Fibroblast of skin of abdomen (primary cell): ENCODE data around the gene TLE7. TPM values are rescaled to one million over a fixed set of nuclear protein-coding genes. Genes with fewer than 3 reads are reported as not detected.

Experiments
- DNase-seq: peaks from one replicate; pipeline ENCODE4 v3.0.0-alpha.2; 2013
- polyA plus RNA-seq, 2 experiments: library from polyadenylated mRNA; unstranded; fragments of 120-200 nt; gene quantifications; one replicate each; pipeline ENCODE4 v1.2.1, GENCODE V29; 2013; ENCODE audit not compliant: insufficient read length in 2 of 2

The TLE7 gene
- not detected for polyA plus RNA-seq (2013, experiment 1 of 2; ENCODE audit: insufficient read length)
- polyA plus RNA-seq (2013, experiment 2 of 2; ENCODE audit: insufficient read length) = not detected

GRCh38 chr16:71442051-71442440 lies at the start of gene TLE7:
Gene TLE7, minus strand, starts transcription at chr16:71442054. Its CDS starts 8,730 bp downstream, at chr16:71433324.
- no peak for DNase-seq

GRCh38 chr16:71491054-71491453 lies 49.2 kb upstream of the TLE7 start:
- DNase-seq = no peak

- no peak for DNase-seq
Observed at GRCh38 chr16:71490361-71490760, 48.5 kb upstream of the TLE7 start.

DNA sequence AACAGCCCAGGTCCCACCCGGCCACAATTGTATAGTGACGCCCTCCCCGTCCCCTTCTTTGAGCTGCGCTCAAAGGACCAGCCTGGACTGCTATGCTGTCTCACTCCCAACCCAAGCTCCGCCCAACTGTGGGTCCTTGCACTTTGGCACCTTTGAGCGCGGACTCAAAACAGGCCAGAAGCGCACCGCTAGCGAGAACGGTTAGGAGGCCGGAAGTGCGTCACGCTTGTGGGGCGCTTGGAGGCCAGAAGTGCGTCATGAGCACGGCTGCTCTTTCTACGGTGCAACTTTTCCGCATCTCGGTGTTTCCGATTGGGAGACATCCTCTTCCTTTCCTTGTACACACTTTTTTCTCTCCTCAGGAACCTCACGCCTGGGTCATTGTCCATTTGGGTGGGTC lies 47.3 kb upstream of the TLE7 start, which contains the start of gene ZNF19:
ZNF19 (minus strand) TSS at position 203 of the 400 bp plus-strand sequence. CDS start 7,210 bp downstream, outside the sequence.
- DNase-seq = no peak

- peak; percentile 91 for DNase-seq
Observed at GRCh38 chr16:71484006-71484893, 42.4 kb upstream of the TLE7 start.

DNA sequence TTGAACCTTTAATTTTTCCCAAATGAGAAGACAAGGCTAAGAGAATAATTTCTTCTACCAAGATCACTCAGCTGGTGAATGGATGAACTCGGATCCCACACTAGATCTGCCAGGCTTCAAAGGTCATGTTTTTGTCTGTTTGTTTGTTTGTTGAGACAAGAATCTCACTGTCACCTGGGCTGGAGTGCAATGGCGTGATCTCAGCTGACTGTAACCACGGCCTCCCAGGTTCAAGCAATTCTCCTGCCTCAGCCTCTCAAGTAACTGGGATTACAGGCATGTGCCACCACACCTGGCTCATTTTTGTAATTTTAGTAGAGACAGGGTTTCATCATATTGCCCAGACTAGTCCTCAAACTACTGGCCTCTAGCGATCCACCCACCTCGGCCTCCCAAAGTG lies 40.7 kb upstream of the TLE7 start:
- no peak for DNase-seq

- no peak for DNase-seq
Observed at GRCh38 chr16:71480956-71481355, 39.1 kb upstream of the TLE7 start.

DNA sequence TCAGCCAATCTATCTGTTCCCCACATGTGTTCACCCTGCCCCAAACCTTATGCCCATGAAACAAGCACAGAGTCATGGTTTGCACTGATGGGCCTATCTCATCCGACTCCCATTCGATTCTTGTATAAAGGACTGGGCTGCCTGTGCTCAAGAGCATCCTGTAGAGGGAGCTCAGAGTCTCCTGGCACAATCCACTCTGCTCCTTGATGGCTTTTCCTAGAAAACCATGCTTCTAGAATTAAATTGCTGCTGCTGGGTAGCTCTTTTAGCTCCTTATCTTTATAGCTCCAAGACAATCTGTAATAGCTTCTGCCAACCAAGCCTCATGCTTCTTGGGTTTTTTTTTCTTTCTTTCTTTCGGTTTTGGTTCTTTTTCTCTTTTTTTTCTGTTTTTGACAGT lies 37.6 kb upstream of the TLE7 start:
- no peak for DNase-seq

DNA sequence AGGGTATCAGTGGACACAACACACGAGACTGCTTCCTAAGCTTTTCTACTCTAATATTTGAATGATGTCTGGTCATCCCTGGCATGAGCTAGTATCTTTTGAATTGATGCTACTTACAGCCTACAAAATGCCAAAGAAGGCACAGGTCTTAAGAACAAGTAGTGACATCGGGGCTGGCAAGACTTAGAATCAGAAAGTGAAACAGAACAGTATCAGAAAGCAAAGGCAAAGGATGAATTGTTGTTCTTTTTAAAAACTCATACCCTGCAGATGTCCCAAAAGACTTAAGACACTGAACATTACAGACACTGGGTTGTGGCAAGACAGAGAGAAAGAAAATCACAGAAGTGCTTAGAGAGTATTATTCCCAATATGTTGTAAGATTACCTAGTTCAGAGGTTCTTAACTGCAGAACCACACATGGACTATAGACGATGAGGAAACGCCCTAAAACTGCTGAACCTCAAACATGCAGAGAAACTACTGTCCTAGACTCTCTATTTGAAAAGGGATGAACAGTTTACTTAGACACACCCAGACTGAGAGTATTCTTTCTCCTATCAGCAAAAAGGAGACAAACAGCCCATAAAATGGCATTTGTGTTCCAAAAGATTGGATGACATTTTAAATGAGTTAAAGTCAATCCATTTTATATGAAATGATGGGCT lies 34.7 kb upstream of the TLE7 start:
- no peak for DNase-seq

- DNase-seq = peak; percentile 94
Observed at GRCh38 chr16:71474864-71475263, 33.0 kb upstream of the TLE7 start.

DNA sequence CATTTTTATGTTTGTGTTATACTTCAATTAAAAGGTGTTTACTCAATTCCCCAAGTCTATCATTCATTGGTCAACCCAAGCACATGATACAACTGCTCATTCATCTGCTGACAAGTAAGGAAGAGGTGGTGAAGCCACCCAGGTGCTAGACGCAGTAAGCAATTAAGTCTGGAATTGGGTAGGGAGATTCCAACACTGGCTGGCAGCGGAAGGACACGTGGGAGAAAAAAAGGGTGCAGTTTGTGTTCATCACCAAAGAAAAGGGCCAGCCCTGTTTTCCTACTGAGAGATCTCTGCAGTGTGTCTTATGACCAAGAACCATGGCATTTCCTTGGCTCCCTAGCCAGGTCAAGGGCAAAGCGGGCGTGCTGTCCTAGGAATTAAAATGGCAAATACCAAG lies 32.0 kb upstream of the TLE7 start:
- DNase-seq = no peak

GRCh38 chr16:71472931-71473330 lies 31.1 kb upstream of the TLE7 start:
- no peak for DNase-seq

DNA sequence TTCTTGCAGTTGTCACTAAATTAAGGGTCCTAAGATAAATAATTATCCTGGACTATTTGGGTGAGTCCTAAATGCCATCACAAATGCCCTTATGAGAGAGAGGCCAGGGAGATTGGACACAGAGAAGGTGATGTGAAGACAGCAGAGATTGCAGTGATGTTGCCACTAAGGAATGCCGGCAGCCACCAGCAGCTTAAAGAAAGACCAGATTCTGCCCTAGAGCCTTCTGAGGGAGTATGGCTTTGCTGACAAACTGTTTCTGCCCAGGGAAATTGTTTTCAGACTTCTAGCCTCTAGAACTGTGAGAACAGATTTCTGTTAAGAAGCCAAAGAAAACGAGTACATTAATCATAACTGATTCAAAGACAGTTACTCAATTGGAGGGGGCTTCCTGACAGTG lies 30.2 kb upstream of the TLE7 start:
- no peak for DNase-seq

GRCh38 chr16:71467810-71468209 lies 26.0 kb upstream of the TLE7 start:
- DNase-seq = peak; percentile 35

- DNase-seq = no peak
Observed at GRCh38 chr16:71464231-71464630, 22.4 kb upstream of the TLE7 start.

DNA sequence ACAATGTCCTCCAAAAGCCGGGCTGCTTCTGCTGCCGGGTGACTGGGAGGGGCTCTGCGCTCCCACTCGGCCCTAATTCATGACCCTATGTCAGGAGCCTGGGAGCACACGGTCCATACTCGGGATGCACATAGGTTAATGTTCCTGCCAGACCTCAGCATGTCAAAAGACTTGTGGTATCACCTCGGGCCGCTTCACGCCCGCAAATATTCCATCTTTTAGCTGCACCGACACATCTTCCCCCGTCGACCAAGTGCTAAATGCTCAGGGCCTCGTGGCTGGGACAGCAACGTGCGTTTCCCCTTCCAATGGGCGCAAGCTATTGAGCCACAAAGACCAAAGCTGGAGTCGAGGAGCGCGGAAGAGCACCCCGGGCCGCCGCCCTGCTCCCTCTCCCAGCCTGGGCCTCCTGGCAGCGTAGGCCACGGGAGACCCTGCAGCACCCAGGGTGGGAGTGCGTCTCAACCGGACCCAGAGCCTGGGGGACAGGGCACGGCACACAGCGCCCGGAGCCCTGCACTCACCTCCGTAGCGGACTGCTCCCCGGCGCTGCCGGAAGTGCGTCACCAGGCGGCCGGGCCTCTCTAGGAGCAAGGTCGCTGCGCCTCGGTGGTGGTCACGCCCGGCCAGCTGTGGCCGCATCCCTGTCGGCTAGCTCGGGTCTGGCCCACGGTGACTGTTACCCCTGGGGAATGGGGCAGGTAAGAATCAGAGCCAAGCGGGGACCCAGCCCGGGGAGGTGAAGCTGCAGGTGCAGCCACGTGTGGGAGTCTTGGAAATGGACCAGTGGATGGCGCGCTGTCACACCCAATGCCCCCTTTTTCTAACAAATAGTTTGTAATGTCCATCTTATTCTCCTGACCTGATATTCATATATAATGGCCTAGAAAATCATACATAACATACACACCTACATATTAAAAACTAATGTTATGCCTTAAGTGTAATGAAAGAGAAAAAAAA lies 20.1 kb upstream of the TLE7 start, which contains the start of gene ZNF23:
ZNF23 (minus strand) TSS at position 562 of the 963 bp plus-strand sequence. CDS start 5,451 bp downstream, outside the sequence.
- peak; percentile 69 for DNase-seq

- no peak for DNase-seq
Observed at GRCh38 chr16:71460941-71461340, 19.1 kb upstream of the TLE7 start.

DNA sequence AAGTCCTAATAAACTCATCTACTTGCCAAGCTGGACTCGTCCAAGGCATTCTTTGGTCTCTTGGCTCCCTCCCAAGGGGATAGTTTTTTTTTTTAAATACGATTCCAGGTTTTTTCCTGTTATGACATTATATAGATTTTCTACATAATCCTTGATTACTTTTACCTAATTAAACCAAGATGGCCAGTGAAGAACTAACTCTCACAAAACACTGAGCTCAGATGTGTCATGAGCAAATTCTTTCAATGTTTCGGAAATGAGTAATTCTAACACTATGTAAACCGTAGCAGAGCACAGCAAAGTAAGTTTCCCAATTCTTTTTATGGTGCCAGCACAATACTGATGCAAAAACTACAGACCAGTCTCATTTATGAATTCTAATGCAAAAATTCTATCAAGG lies 18.4 kb upstream of the TLE7 start:
- peak; percentile 90 for DNase-seq

GRCh38 chr16:71459510-71459909 lies 17.7 kb upstream of the TLE7 start:
- DNase-seq = no peak

DNA sequence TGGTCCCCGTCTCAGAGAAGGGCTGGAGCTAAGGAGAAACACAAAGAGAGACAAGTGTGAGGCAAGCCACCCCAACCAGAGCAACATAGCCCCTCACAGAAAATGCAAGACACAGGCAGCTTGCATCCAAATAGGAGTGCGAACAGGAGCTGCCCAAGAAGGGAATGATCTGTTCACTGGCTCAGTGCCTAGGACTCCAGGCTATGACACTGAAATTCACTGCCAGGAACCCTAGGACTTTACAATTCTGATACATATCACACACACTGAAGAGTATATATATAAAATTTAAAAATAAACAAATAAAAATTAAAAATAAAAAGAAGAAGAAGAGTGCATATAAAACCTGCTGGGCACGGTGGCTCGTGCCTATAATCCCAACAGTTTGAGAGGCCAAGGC lies 14.9 kb upstream of the TLE7 start:
- no peak for DNase-seq

DNA sequence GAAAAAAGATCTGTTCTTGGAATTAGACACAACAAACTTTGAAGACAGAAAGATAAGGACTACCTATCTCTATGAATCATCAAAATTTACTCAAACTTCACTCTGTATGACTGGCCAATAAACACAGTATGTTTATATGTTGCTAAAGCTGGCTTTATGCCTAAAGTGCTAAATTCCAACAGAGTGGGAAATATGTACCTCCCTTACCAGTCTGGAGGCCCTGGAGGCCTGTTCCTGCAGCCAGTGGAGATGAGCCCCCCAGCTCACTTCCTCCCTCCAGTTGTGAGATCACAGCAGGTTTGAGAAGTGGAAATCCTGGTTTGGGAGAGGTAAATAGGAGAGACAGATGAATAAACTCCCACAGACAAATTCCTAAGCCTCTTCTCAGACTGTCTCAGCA lies 11.2 kb upstream of the TLE7 start:
- DNase-seq = no peak

GRCh38 chr16:71449020-71449419 lies 7.2 kb upstream of the TLE7 start:
- no peak for DNase-seq
